ENCODE measurements around the gene PROSER3. TPM values are rescaled to one million over a fixed set of nuclear protein-coding genes. Genes with fewer than 3 reads are reported as not detected.
A peak's percentile ranks its signal among the peaks of the same experiment; 100 is the strongest.
"Not testable (repeated sequence)": the region's sequence is repeated elsewhere in the genome, so short reads cannot be mapped to it uniquely, and the experiment has no call there.

The PROSER3 gene
- total RNA-seq, 3 donors from 2014 or later (not counting 1 experiment from before 2014, with no cell fraction given): 33.1 to 40.2 (median 35.9) TPM

DNA sequence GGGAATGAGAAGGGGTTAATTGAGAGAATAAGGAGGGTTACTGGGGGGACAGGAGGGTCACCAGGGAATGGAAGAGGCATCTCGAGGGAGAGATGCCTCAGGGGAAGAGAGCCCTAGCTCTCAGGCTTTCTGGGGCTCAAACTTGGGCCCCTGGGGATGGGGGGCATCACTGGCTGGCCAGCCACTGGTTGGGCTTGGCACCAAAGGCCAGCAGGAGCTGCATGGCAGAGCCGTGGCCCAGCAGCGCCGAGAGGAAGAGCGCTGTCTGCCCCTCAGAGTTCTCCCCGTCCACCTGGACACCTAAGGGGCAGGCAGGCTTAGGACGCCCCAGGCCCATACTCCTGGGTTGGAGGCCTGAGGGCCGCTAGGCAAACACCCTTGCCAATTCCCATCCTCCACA, 34.9 kb downstream of the PROSER3 start:
- H3K27me3 ChIP-seq (ENCODE audit: control insufficient read depth, insufficient read depth, low read length): peaks cover 4% of the 10 kb centered on the region
- no peak for DNase-seq

DNA sequence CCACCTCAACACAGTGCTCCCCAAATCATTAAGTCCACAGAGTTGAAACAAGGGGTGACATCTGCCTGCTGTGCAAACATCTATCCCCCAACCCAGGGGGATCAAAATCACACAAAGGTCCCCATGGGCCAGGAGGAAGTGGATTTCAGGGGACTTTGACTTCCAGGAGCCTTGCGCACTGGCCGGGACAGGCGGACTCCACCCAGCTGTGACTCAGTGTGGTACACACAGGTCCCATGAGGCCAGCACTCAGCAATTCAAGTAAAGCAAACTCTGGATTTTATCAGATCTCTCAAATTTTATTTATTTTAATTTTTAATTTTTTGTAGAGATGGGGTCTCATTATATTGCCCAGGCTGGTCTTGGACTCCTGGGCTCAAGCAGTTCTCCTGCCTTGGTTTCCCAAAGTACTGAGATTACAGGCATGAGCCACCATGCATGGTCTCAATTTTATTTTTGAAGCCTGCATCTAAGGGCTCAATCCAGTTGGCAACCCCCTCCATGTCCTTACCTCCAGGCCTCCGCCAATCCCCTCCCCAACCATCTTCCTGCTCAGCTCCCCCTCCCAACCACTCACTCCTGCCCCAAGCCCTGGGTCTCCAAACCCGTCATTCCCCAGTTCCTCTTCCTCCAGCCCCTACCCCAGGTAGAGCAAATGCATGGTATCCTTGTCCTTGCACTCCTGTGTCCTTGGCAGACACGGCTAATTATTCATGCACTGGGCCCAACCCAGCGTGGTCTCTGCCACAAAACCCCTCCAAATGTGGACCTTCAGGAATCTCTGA, 35.6 kb downstream of the PROSER3 start:
- no peak for TF ChIP-seq CTCF (IDR thresholded peaks at IDR 0.05)
- WGBS (ENCODE audit: insufficient coverage): 75% methylated on average over 7 of the region's 7 CpGs
- no peak for ATAC-seq
- Histone ChIP-seq H3K9me3 (ENCODE audit: control insufficient read depth, insufficient read depth, low read length) (no peaks in the 10 kb centered on the region), H3K27me3 (ENCODE audit: control insufficient read depth, insufficient read depth, low read length) (peaks cover 5% of the 10 kb centered on the region), H3K27ac (ENCODE audit: low read length) (no peak overlapping the region), H3K4me1 (ENCODE audit: control insufficient read depth, insufficient read depth, low read length) (peaks cover 9% of the 10 kb centered on the region), H3K36me3 (ENCODE audit: control insufficient read depth, insufficient read depth, low read length) (no peaks in the 10 kb centered on the region), H3K4me3 (ENCODE audit: low read length) (no peak overlapping the region)
- no peaks in the 10 kb centered on the region for H3K9me3 Mint-ChIP-seq
- H3K4me1 Mint-ChIP-seq: peaks cover 0 to 11% of the 10 kb centered on the region in 2 donors
- intact Hi-C loops (cut with micrococcal nuclease): no loop called here
- H3K27ac Mint-ChIP-seq: no peak overlapping the region
- no peak overlapping the region for H3K4me3 Mint-ChIP-seq
- no peak for DNase-seq
- H3K36me3 Mint-ChIP-seq: no peaks in the 10 kb centered on the region
- peaks cover 0 to 23% of the 10 kb centered on the region in 2 donors for H3K27me3 Mint-ChIP-seq (ENCODE audit: low read depth in 2 of 2)

More for the DNA sequence above, 34.9 kb downstream of the PROSER3 start:
- no peak for ATAC-seq
- WGBS (ENCODE audit: insufficient coverage): 85% methylated on average over 8 of the region's 8 CpGs
- no peak for TF ChIP-seq CTCF (IDR thresholded peaks at IDR 0.05)
- H3K4me3 ChIP-seq (ENCODE audit: low read length): no peak overlapping the region
- Mint-ChIP-seq H3K27me3 (ENCODE audit: low read depth in 2 of 2) (peaks cover 0 to 23% of the 10 kb centered on the region in 2 donors), H3K36me3 (no peaks in the 10 kb centered on the region), H3K9me3 (no peaks in the 10 kb centered on the region), H3K4me1 (peaks cover 0 to 11% of the 10 kb centered on the region in 2 donors), H3K27ac (no peak overlapping the region), H3K4me3 (no peak overlapping the region)
- H3K27ac ChIP-seq (ENCODE audit: low read length): no peak overlapping the region
- H3K4me1 ChIP-seq (ENCODE audit: control insufficient read depth, insufficient read depth, low read length): peaks cover 8% of the 10 kb centered on the region
- no peaks in the 10 kb centered on the region for H3K9me3 ChIP-seq (ENCODE audit: control insufficient read depth, insufficient read depth, low read length)
- no peaks in the 10 kb centered on the region for H3K36me3 ChIP-seq (ENCODE audit: control insufficient read depth, insufficient read depth, low read length)
- intact Hi-C loops (cut with micrococcal nuclease): no loop called here

DNA sequence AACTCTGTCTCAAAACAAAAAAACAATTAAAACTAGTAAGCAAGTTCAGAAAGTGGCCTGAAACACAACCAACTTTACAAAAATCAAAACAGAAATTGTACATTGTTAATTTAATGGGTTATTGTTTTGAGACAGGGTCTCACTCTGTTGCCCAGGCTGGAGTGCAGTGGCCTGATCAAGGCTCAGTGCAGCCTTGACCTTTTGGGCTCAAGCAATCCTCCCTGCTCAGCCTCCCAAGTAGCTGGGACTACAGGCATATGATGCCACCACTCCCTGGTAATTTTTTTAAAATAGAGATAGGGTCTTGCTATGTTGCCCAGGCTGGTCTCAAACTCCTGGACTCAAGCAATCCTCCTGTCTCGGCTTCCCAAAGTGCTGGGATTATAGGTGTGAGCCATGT, 37.6 kb downstream of the PROSER3 start:
- ATAC-seq; H3K36me3 ChIP-seq (ENCODE audit: control insufficient read depth, insufficient read depth, low read length); H3K9me3 Mint-ChIP-seq; H3K36me3 Mint-ChIP-seq; H3K4me3 Mint-ChIP-seq; DNase-seq; H3K27ac Mint-ChIP-seq; H3K9me3 ChIP-seq (ENCODE audit: control insufficient read depth, insufficient read depth, low read length); H3K4me3 ChIP-seq (ENCODE audit: low read length); H3K27ac ChIP-seq (ENCODE audit: low read length); H3K27me3 ChIP-seq (ENCODE audit: control insufficient read depth, insufficient read depth, low read length); intact Hi-C loops (cut with micrococcal nuclease); H3K4me1 ChIP-seq (ENCODE audit: control insufficient read depth, insufficient read depth, low read length): not testable (repeated sequence)
- Mint-ChIP-seq H3K4me1 (peaks cover 0 to 11% of the 10 kb centered on the region in 2 donors), H3K27me3 (ENCODE audit: low read depth in 2 of 2) (peaks cover 0 to 28% of the 10 kb centered on the region in 2 donors)
- WGBS (ENCODE audit: insufficient coverage): 100% methylated on average over 1 of the region's 1 CpG

DNA sequence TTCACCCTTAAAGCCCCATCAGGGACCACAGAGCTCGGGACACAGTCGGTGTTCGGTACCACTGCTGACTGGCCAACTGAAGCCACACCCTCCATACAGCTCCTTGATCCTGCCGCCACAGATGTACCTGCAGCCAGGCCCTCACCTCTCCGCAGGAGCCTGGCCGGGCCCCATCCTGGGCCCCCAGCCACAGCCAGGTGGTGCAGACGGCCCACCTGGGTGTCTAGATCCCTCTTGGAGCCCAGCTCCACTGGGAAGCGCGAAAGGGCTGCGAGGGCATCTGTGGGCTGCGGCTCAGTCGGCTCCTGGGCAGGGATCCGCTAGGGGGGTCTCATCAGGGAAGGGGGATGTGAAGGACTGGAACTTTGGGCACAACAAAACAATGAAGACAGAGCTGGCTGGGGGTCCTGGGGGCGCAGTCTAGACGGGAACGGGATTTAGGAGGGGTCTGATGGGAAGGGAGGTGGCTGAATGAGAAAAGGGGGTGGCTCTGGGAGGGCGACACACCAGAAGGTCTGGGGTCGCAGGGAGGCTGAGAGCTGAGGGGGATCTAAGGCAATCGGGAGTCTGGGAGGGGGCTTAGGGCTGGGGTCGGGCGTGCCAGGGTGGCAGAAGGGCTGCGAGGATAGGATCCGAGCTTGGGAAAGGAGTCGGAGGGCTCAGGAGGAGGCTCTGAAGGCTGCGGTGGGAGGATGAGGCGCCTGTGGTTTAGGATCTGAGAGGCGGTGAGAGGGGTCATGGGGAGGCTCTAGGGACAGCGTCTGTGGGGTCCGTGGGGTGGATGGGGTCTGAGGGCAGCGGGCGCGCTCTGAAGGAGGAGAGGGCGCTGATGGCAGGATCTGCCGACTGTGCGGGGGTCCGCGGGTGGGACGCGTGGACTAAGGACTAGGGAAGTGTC, 38.9 kb downstream of the PROSER3 start:
- intact Hi-C loops (cut with micrococcal nuclease): no loop called here
- no peak for TF ChIP-seq CTCF (IDR thresholded peaks at IDR 0.05)
- Mint-ChIP-seq H3K9me3 (no peaks in the 10 kb centered on the region), H3K36me3 (no peaks in the 10 kb centered on the region), H3K4me3 (peak overlapping the region; percentile 52), H3K27ac (no peak overlapping the region), H3K4me1 (peaks cover 0 to 11% of the 10 kb centered on the region in 2 donors), H3K27me3 (ENCODE audit: low read depth in 2 of 2) (peaks cover 0 to 28% of the 10 kb centered on the region in 2 donors)
- Histone ChIP-seq H3K27me3 (ENCODE audit: control insufficient read depth, insufficient read depth, low read length) (peaks cover 5% of the 10 kb centered on the region), H3K27ac (ENCODE audit: low read length) (no peak overlapping the region), H3K36me3 (ENCODE audit: control insufficient read depth, insufficient read depth, low read length) (no peaks in the 10 kb centered on the region), H3K4me1 (ENCODE audit: control insufficient read depth, insufficient read depth, low read length) (peaks cover 9% of the 10 kb centered on the region), H3K4me3 (ENCODE audit: low read length) (no peak overlapping the region), H3K9me3 (ENCODE audit: control insufficient read depth, insufficient read depth, low read length) (no peaks in the 10 kb centered on the region)
- 24% methylated on average over 39 of the region's 39 CpGs for WGBS (ENCODE audit: insufficient coverage)
- DNase-seq (no peak), ATAC-seq (no peak)

Data from natural killer cell (primary cell).